GM19193 (cell line): ENCODE results near the gene RPP14.

Experiments
- POLR2A ChIP-seq: IDR thresholded peaks from 4 replicates; pipeline ENCODE4 v1.6.1; 2011; ENCODE audit not compliant: insufficient read depth, insufficient read length; ENCODE audit errors: extremely low read depth

The RPP14 gene

DNA sequence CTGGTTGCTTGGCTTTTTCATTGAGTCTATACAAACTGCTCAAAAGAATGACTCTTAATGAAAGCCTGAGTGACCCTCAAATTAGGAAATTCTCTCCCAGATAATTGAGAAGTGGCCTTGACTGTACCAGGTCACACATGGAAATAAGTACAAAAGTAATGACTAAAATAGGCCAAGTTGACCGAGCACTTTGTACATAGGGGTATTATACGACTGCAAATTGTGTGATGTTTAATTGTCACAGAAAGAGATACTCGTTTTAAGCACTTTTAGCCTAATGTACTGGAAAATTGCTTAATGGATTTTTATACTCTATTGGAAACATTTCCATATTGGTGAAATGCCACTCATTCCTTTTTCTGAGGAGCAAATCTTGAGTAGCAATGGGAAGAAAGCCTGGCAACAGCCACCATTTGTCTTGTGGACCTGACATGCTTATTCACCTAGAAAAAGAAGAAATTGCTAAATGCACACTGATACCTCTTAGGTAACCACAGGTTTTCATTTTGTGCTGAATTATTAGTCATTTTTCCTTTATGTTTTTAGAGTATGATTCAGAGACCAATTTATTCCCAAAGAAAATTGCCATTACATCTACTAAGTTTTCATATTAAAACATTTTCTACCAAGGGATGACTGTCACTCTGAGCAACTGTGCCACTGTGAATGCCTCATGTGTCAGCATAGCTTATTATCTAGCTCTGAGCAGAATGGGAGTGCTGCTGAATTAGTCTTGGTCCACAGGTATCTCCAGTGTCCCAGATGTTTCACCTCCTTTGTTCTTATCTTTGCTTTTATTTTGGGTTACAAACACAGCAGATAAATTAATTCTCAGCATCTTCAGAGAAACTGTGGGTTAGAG lies 17.7 kb downstream of the RPP14 start:
- TF ChIP-seq POLR2A: no peak

DNA sequence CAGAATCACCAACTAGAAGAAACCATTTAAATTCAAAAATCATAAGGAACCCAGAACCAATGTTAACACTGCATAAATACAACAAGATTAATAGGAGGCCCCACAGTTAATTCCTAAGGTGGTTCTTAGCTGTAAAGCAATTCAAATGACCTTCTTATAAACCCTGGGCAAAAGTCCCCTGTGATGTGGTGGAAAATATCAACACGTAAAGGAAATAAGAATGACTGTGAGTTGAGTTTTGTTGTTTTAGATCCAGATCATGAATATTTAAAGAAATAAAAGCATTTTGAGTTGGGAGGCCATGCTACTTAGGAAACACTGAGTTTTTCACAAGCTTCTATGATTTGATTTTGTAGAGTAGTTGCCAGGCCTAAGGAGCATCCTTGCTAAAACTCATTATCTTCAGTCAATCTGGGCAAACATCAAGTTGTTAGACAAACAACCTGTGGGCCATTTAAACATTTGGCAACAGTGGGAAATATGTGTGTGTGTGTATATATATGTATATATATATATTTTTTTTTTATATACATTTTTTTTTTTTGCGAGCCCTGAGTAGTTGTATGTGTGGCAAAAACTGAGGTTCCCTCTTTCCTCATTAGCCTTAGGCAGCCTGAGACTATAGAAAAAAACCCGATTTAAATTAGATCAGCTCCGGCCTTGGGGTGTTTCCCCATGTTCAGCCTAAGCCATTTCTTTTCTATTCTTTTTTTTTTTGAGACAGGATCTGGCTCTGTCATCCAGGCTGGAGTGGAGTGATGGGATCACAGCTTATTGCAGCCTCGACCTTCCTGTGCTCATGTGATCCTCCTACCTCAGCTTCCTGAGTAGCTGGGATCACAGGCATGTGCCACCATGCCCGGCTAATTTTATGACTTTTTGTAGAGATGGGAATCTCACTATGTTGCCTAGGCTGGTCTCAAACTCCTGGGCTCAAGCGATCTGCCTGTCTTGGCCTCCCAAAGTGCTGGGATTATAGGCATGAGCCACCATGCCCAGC lies 18.6 kb downstream of the RPP14 start:
- TF ChIP-seq POLR2A: no peak

DNA sequence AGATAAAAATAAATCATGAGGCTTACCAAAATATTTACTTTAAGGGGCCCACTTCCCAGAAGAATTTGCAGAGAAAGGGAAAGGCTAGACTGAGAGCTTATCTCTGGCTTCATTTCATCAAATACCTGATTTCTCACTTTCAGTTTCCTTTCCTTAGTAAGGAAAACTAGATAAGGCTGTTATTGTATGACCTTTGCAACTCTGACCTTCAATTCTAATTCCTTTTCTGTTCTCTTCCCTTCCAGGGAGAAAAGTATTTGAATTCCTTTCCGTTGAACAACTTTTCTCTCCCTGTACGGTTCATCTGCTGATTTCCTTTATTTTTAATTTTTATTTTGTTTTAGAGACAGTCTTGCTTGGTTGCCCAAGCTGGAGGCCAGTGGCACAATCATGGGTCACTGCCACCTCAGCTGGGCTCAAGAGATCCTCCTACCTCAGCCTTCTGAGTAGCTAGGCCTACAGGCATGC lies 19.5 kb downstream of the RPP14 start:
- TF ChIP-seq POLR2A: no peak

DNA sequence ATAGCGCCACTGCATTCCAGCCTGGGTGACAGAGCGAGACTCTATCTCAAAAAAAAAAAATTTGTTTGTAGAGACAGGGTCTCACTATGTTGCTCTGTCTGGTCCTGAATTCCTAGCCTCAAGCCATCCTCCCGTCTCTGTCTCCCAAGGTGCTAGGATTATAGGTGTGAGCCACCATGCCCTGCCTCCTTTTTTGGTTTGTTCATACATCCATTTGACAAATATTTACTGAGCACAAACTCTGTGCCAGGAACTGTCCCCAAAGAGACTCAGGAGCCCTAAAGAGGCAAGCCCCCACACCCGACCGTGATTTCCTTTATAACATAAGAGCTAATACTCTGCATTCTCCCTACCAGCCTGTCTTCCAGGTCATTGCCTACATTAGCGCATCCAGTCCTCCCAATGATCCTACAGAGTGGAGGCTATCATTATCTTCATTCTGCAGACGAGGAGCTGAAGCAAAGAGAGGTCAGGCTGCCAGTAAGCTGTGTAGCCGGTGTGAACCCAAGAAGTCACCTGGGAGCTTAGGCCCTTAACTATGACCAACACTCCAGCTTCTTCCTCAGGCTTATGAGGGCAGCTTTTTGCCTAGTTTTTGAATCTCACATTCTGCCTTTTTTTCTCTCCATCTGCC lies 20.3 kb downstream of the RPP14 start:
- no peak for TF ChIP-seq POLR2A

DNA sequence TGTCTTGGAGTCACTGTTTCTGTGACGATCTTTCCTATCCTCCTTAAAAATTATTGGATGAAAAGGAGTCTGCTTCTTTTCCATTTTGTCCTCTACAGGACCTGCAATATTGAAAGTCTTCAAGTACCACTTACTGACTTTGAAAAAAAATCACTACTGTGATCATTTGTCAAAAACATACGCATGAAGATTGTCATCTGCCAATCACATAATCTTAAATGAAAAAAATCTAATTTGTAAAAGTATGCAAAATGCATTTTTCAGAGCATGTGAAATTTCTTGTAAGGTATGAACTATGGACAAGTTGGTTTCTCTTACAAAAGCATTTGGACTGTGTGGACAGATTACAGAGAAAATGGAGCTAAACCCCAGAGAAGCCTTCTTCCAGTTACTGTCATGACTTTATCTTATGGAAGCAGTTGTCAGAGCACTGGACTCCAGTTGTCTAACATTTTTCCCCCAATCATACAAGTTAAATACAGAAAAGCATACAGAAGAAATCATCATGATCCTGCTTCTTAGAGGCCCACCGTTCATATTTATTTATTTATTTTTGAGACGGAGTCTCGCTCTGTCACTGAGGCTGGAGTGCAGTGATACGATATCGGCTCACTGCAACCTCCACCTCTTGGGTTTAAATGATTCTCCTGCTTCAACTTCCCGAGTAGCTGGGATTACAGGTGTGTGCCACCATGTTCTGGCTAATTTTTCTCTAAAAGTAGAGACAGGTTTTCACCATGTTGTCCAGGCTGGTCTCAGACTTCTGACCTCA lies 23.3 kb downstream of the RPP14 start:
- no peak for TF ChIP-seq POLR2A

DNA sequence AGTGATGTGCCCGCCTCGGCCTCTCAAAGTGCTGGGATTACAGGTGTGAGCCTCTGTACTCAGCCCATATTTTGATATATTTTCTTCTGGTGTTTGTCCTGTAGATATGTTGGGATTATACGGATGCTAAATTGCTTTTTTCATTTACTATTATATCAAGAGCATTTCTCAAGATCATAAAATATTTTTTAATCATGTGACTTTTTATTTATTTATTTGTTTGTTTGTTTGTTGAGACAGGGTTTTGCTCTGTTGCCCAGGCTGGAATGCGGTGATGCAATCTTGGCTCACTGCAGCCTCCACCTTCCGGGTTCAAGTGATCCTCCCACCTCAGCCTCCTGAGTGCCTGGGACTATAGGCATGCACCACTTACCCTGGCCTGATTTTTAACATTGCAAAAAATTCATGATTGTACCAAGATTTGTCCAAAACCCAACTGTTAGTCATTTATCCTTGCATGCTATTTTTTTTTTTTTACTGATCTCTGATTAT lies 23.9 kb downstream of the RPP14 start:
- no peak for TF ChIP-seq POLR2A

DNA sequence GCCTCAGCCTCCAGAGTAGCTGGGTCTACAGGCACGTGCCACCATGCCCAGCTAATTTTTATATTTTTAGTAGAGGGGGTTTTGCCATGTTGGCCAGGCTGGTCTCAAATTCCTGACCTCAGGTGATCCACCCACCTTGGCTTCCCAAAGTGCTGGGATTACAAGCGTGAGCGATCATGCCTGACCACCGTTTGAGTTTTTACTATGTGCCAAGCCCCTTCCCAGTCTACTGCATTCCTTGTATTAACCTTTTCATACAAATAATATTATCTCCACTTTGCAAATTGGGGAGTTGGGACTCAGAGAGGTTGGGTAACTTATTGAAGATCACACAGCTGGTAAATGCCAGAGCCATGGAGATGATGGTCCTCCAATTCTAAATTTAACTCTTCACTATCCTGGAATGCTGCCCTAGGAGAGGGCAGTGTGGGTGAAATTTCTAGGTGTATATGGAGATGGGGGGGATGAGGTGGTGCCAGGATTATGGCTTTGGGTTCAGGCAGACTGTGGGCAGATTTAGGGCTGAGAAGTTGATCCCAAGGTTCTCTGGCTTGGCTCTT lies 25.6 kb downstream of the RPP14 start:
- TF ChIP-seq POLR2A: no peak

DNA sequence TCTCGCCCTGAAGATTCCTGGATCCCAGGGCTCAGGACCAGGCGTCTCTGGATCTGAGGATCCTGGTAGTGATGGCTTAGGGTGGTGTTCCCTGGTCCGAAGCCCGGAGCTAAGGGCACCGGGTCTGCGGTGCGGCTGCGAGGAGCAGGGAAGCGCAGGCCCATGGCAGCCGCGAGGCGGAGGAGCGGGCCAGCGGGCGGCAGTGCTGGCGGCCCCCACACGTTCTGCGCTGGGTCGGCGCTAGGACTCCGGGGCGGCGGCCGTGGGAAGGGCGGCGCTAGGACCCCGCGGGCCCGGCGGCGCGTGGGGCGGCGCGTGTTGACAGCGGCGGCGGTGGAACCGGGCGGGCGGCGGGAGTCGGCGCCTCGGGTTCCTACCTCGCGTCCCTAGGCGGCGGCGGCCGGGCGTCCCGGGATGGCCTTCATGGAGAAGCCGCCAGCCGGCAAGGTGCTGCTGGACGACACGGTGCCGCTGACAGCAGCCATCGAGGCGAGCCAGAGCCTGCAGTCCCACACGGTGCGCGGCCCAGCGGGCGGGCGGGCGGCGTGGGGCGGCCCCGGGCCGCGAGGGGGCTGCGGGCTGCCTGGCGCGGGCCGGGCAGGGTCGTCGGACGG lies 26.6 kb downstream of the RPP14 start, which contains the start of gene PXK:
Gene PXK (plus strand): TSS at position 318 of the 614 bp plus-strand sequence. CDS start 97 bp downstream, at position 415.
- peak; percentile 35 for TF ChIP-seq POLR2A

DNA sequence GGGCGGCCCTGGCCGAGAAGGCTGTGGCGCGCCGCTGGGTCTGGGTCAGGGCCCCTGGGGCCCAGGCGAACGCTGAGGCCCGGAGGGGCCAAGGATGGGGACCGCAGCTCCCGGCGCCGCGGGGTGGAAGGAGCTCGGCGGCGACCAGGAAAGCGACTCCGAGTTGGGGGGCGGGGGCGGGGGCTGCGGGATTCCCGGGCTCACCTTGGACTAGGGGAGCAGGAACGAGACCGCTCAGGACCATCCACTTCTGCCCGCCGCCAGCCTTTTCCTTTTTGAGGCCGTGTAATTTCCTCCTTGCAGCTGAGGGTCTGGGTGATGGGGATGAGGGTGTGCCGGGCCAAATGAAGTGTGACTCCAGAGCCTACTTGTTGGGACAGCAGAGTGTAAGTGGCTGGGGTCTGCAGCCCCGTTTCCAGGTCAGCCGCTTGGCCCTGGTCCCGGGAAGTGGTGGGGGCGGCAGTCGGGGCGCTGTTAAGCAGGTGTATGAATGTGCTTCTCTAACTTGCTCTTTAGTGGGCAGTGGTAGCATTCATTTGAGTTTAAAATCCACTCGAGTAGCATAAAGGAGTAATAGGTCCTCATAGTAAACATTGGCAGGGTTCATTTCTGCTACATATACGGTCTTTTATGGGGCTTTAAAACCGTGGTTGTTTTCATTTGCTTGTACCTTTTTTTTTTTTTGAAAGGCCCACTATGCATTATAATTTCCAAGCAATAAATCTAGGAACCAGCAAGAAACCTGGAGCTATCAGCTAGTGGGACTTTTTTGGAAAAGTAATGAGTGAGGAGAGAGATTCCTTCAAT lies 27.4 kb downstream of the RPP14 start:
- no peak for TF ChIP-seq POLR2A

DNA sequence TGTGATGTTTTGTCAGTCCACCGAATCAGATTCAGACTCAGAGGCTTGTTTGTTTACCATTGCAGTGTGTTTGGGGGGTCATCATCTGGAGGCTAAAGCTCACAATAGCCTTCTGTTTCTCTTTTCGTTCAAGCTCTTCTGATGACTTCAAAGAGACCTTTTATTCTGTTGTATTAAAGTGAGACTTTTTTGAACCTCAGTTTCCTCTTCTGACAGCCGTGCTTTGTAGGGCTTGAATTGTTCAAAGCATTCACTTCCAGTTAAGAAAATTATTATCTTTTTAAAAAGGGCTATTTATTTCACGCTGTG lies 27.9 kb downstream of the RPP14 start:
- TF ChIP-seq POLR2A: no peak

DNA sequence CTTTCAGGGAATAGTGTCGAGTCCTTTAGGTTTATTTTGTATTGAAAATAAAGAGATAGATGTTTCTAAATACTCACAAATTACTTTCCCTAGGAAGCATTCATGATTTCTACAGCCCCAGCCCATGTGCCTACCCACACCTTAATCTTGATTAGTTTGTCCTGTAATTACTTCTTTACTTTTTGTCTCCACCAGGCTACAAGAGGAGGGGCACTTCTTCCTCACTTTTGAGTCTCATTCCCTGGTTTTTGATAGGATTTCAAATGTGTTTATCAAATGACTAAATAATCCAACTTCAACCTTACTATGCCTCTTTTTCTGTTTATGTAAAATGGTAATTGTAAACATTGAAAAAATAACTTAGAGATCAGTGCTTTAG lies 28.4 kb downstream of the RPP14 start:
- no peak for TF ChIP-seq POLR2A

DNA sequence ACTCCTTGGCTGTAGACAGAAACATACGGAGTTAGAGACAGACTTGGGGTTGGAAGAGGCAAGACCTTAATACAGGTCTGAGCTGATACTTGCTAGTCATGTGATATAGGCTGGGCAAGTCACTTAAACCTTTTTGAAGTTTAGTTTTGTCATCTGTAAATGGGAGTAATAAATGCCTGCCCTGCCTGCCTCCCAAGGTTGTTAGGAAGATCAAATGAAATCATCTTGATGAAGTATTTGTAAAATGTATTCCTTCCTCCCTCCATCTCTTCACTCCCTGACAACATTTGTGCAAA lies 29.6 kb downstream of the RPP14 start:
- no peak for TF ChIP-seq POLR2A
